Measurements from ENCODE around the gene CPT1B. TPM values are rescaled to one million over a fixed set of nuclear protein-coding genes. Genes with fewer than 3 reads are reported as not detected.
"Not testable (repeated sequence)": the region's sequence is repeated elsewhere in the genome, so short reads cannot be mapped to it uniquely, and the experiment has no call there.

Gene CPT1B
- total RNA-seq, 2 experiments from 2014 or later, result 40.7 to 44.0 TPM

- CTCF ChIA-PET, result interaction anchor here (1.3 to 3.4 kb wide), 5 partner anchors 10 to 92 kb away, joined by 4 to 22 read pairs (median 6); partner anchors contain the start of genes LMF2, NCAPH2 and SYCE3
- POLR2A ChIA-PET, result interaction anchor here (1.5 to 7.7 kb wide), 4 partner anchors 11 to 92 kb away, joined by 3 to 93 read pairs (median 40); partner anchors contain the start of genes LMF2 and NCAPH2
These were observed 49.4 kb downstream of the CPT1B start for GRCh38 chr22:50528682-50529415.

DNA sequence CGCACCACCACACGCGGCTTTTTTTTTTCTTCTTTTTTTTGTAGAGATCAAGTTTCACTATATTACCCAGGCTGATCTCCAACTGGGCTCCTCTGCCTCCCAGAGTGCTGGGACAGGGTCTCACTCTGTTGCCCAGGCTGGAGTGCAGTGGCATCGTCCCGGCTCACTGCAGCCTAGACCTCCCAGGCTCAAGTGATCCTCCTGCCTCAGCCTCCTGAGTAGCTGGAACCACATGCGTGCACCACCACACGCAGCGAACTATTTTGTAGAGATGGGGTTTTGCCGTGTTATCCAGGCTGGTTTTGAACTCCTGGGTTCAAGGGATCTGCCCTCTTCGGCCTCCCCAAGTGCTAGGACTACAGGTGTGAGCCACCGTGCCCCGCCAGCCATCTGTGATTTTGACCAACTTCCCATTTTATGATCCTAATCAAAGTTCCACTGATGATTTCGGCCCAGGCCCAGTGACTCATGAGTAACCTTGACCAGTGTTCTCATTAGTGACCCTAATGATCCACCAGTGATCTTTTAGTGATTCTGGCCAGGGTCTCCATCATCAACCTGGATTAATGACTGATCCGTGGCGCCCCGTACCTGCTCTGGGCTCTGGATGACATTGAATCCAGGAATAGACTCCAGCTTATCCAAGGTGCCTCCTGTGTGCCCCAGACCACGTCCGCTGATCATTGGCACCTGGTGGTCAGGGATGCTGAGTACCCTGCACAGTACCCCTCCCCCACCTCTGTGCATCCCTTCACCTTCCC lies 50.1 kb downstream of the CPT1B start:
- ChIA-PET POLR2A (interaction anchor here (1.6 to 7.7 kb wide), 4 partner anchors 12 to 93 kb away, joined by 10 to 93 read pairs (median 40); partner anchors contain the start of genes LMF2 and NCAPH2), CTCF (interaction anchor here (0.6 to 3.4 kb wide), 9 partner anchors 11 to 186 kb away, joined by 3 to 22 read pairs (median 4); partner anchors contain the start of genes LMF2, NCAPH2 and SYCE3)

DNA sequence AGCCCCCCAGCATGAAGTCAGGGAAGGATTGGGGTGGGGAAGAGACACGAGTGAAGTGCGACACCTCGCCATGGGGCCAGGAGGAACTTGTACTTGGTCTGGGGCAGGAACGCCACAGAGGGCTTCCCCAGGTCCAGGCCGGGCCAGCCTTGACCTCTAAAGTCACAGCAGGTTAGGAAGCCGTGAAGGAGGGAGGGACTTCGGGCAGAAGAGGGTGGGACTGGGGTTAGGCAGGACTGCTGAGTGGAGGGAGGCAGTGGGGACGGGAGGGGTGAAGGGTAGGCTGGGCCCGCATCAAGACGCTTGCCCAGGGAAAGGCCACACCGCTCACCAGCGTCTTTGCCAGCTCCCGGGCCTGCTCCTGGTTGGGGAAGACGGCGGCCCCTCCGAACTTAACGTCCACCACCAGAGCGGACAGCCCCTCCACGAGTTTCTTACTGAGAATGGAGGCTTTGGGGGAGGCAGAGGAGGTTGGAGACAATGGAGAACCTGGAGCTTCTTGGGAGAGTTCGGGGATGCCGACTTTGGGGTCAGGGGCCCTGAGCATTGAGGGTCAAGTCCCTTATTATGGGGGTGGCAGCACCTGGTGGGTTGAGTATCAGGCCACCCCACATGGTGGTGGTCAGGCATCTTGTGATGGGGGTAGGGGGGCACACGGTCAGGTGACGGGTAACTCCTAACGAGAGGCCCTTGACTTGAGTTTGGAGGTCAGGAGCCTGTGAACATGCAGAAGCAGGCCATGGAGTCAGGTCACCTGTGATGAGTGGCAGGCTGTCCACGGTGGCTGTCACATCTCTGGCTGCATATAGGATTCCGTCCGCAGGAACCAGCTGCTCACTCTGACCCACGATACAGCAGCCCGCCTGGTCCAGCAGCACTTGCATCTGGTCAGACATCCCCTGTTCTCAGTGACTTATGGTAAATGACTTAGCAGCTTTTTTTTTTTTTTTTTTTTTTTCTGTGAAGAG lies 51.1 kb downstream of the CPT1B start:
- ChIA-PET CTCF (interaction anchor here (0.6 to 3.4 kb wide), 8 partner anchors 12 to 603 kb away, joined by 3 to 22 read pairs (median 3); no protein-coding TSS in a partner anchor), POLR2A (interaction anchor here (1.6 to 7.7 kb wide), 4 partner anchors 13 to 94 kb away, joined by 10 to 93 read pairs (median 40); partner anchors contain the start of genes LMF2 and NCAPH2)

GRCh38 chr22:50526108-50526833 lies 52.0 kb downstream of the CPT1B start:
- POLR2A ChIA-PET, result interaction anchor here (0.5 to 7.7 kb wide), 16 partner anchors 11 to 282 kb away, joined by 3 to 93 read pairs (median 8); partner anchors contain the start of genes KLHDC7B, LMF2, NCAPH2 and SYCE3
- CTCF ChIA-PET, result interaction anchor here (0.8 to 3.4 kb wide), 24 partner anchors 9 to 275 kb away, joined by 3 to 47 read pairs (median 5); partner anchors contain the start of genes CHKB, HDAC10, KLHDC7B and LMF2

DNA sequence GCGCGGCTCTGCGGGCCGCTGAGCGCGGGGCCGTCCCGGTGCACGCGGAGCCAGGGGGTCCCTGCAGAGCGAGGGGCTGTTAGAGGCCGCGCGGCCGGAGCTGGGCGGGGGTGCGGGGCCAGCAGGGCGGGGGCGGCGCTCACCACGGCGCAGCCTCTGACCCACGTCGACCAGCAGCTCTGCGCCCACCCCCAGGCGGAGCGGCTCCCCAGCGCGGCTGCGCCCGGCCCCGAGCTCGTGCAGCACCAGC lies 52.4 kb downstream of the CPT1B start:
- CTCF ChIA-PET, result interaction anchor here (0.6 to 3.0 kb wide), 30 partner anchors 9 to 275 kb away, joined by 3 to 47 read pairs (median 4); partner anchors contain the start of genes CHKB, HDAC10, KLHDC7B and LMF2

DNA sequence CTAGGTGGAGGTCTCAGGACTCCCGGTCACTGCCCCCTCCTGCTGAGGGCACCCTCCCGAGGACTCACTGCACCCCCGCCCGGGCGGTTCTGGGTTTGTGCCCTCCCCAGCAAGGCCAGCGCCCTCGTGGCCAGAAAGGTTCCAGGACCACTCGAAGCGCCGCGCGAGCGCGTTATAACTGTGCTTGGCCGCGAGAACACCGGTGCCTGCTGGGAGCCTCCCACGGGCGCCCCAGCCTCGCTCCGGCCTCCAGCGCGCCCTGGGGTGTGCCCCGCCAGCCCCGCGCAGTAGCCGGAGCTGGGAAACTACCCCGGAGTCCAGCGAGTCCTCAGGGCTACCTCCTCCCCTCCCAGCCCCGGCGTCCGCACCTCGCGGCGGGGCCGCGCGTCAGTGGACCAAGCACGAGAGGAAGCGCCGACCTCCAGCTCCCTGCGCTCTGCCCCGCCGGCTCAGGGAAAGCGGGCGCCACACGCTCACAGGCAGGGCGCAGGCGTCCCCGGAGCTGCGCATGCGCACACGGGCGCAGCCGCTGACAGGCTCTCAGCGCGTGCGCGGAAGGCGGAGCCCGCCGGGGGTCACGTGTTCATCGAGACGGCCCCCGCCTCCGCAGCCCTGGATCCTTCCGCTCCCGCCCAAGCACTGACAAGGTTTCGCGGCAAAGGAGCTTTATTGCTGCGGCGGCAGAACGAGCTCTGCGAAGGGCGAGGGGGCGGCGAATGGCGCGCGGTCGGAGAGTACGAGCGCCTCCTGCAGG lies 52.9 kb downstream of the CPT1B start, which contains the start of gene SCO2:
SCO2 (minus strand) TSS at position 495 of the 754 bp plus-strand sequence. CDS start 1,187 bp downstream, outside the sequence.
- ChIA-PET POLR2A (interaction anchor here (0.5 to 7.7 kb wide), 22 partner anchors 10 to 281 kb away, joined by 3 to 93 read pairs (median 5); partner anchors contain the start of genes KLHDC7B, LMF2, NCAPH2 and SYCE3), CTCF (interaction anchor here (0.6 to 3.0 kb wide), 31 partner anchors 10 to 274 kb away, joined by 3 to 47 read pairs (median 4); partner anchors contain the start of genes CHKB, HDAC10, KLHDC7B and LMF2)

More for the DNA sequence above, 52.4 kb downstream of the CPT1B start:
- POLR2A ChIA-PET, result interaction anchor here (0.5 to 7.7 kb wide), 18 partner anchors 10 to 282 kb away, joined by 3 to 93 read pairs (median 5); partner anchors contain the start of genes KLHDC7B, LMF2, NCAPH2 and SYCE3

DNA sequence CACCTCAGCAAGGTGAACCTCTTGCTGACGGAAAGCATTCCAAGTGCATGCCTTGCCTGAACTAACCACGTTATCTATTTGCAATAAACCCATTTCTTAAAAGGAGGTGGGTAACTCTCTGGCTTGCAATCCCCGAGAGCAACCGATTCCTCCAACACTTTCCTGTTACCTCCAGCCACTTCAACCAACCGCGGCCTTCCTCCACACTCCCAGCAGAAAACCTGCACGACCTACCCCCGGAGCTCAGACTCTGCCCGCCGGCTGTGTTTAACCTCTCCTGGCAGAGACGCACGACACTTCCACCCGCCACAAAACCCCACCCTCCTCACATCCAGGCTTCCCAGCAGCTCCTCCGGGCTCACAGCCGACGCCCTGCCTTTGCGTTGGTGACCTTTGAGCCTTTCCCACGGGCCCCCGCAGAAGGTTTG lies 53.5 kb downstream of the CPT1B start:
- CTCF ChIA-PET, result interaction anchor here (0.9 to 3.0 kb wide), 9 partner anchors 10 to 169 kb away, joined by 3 to 47 read pairs (median 6); partner anchors contain the start of genes CHKB, LMF2, NCAPH2 and SYCE3

DNA sequence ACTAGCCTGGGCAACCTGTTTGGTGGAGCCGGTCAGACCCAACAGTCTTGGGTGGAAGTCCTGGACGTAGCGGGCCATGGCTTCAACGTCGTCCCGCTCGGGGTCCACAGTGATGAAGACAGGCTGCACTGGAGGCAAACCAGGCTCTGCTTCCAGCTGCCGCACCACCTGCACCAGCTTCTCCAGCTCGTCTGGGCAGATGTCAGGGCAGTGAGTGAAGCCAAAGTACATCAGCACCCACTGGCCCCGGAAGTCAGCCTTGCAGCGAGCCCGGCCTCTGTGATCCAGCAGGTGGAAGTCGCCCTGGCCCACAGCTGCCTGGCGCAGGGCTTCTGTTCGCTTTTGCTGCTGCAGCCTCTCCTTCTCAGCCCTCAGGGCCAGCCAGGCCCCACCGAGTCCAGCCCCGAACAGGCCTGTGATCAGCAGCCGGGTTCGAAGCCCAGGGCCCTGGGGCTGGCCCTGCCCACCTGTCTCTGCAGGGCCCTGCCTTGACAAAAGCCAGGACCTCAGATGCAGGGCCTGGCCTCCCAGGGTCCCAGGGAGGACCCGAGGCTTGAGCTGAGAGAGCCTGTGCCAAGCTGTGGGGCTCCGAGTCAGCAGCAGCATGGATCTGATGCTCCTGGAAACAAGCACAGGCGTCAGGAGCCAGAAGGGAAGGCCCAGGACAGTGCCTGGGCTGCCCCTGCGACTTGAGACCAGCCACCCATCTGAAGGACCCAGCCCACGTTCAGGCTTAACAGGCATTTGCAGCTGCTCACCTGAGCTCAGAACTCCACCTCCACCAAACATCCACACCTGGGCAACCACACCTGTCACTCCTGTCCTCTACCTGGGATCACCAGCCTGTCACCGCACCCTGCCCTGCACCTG lies 54.2 kb downstream of the CPT1B start:
- ChIA-PET POLR2A (interaction anchor here (0.6 to 5.6 kb wide), 7 partner anchors 13 to 71 kb away, joined by 3 to 69 read pairs (median 10); partner anchors contain the start of genes LMF2, NCAPH2 and SYCE3), CTCF (interaction anchor here (1.1 to 3.0 kb wide), 6 partner anchors 9 to 168 kb away, joined by 3 to 47 read pairs (median 13); partner anchors contain the start of genes CHKB, LMF2, NCAPH2 and SYCE3)

More for the DNA sequence above, 53.5 kb downstream of the CPT1B start:
- POLR2A ChIA-PET, result interaction anchor here (0.6 to 5.6 kb wide), 10 partner anchors 14 to 72 kb away, joined by 3 to 69 read pairs (median 8); partner anchors contain the start of genes KLHDC7B, LMF2, NCAPH2 and SYCE3

GRCh38 chr22:50523458-50523805 lies 54.8 kb downstream of the CPT1B start:
- ChIA-PET POLR2A (interaction anchor here (2.8 to 5.6 kb wide), 3 partner anchors 15 to 40 kb away, joined by 22 to 69 read pairs (median 36); partner anchors contain the start of genes LMF2, NCAPH2 and SYCE3), CTCF (interaction anchor here (3.0 kb wide), 1 partner anchor 15 kb away, joined by 32 read pairs; the partner anchor contains the start of genes LMF2 and NCAPH2)

DNA sequence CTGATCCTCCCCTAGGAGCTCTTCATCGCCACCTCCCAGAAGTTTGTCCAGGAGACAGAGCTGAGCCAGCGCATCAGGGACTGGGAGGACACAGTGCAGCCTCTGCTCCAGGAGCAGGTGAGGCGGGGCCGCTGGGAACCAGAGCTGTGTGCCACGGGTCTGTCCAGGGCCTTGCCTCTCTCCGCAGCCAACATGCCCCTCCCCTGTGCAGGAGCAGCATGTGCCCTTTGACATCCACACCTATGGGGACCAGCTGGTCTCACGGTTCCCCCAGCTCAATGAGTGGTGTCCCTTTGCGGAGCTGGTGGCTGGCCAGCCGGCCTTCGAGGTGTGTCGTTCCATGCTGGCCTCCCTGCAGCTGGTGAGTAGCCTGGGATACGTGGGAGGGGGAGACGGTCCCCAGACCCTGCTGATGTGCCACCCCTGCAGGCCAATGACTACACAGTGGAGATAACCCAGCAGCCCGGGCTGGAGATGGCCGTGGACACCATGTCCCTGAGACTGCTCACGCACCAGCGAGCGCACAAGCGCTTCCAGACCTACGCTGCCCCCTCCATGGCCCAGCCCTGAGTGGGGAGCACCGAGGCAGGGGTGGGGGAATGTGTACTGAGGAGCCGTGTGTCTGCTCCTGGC lies 55.3 kb downstream of the CPT1B start:
- CTCF ChIA-PET, result no interaction called here
- POLR2A ChIA-PET, result interaction anchor here (0.7 kb wide), 1 partner anchor 15 kb away, joined by 3 read pairs; the partner anchor contains the start of genes LMF2 and NCAPH2

DNA sequence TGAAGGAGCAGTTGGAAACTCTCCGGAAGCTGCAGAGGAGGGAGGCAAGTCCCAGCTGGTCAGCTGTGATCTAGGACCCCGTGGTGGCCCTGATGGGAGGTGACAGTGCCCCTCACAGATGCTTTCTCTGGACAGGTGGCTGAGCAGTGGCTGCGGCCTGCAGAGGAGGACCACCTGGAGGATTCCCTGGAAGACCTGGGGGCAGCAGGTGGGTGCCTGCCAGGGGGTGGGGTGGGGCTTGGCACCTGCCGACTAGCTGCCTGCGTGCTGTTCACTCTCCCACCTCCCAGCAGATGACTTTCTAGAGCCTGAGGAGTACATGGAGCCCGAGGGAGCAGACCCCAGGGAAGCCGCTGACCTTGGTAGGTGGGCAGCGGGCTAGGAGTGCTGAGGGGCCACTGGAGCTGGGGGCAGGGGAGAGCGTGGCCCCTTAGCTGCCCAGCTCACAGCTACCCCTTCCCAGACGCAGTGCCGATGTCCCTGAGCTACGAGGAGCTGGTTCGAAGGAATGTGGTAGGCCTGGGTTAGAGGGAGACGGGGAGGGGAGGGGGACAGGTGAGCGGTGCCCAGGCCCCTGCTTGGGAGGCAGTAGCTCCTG lies 55.9 kb downstream of the CPT1B start:
- POLR2A ChIA-PET, result interaction anchor here (0.7 kb wide), 1 partner anchor 14 kb away, joined by 3 read pairs; the partner anchor contains the start of genes LMF2 and NCAPH2
- CTCF ChIA-PET, result no interaction called here

DNA sequence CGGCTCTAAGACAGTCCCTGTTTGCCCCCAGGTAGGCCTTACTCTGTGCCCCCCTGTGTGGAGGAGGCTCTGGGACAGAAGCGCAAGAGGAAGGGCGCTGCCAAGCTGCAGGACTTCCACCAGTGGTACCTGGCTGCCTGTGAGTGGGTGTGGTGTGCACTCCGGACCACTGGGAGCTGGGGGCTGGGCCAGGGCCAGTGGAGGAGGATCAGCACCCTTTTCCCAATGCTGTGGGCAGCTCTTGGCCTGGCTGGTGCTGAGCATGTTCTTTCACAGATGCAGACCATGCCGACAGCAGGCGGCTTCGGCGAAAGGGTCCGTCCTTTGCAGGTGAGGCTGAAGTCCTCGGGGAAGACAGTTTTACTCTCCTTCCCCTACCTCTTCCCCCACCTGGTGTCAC lies 56.5 kb downstream of the CPT1B start:
- ChIA-PET POLR2A (no interaction called here), CTCF (no interaction called here)

DNA sequence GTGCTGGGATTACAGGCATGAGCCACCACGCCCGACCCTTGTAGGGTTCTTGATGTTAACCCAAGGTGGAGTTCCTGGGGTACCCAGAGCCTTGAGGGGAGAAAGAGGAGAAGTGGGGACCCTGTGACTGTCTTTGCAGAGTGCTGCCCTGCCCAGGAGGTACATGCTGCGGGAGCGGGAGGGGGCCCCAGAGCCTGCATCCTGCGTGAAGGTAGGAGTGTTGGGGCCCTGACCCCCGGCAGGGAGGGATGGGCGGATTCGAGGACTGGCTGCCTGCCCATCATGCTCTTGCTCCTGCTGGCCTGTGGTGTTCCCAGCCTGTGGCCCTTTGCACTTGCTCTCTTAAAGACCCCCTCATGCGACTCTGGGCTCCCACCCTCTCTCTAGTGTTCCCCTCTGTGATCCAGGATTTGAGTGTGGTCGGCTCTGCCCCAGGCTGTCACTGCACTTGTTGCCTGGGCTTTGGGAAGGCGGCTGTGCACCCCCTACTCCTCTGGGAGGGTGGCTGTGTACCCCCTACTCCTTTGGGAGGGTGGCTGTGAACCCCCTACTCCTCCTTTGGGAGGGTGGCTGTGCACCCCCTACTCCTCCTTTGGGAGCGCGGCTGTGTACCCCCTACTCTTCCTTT lies 57.3 kb downstream of the CPT1B start:
- ChIA-PET CTCF (no interaction called here), POLR2A (no interaction called here)

DNA sequence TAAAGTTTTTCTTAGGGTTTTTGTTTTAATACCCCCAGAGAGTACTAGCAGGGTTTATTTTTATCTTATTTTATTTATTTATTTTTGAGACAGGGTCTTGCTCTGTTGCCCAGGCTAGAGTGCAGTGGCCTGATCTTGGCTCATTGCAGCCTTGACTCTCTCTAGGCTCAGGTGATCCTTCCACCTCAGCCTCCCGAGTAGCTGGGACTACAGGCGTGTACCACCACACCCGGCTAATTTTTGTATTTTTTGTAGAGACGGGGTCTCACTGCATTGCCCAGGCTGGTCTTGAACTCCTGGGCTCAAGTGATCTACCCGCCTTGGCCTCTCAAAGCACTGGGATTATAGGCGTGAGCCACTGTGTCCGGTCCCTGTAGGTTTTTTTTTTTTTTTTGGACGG lies 58.0 kb downstream of the CPT1B start:
- POLR2A ChIA-PET, result not testable (repeated sequence)
- CTCF ChIA-PET, result interaction anchor here (0.7 kb wide), 1 partner anchor 12 kb away, joined by 3 read pairs; the partner anchor contains the start of gene LMF2

Data from activated CD8-positive, alpha-beta memory T cell treated with anti-CD3 and anti-CD28 coated beads for 36 hours (primary cell).